SK-N-SH treated with all-trans-retinoic acid at 6 μM for 48 hours (cell line): ENCODE measurements around the gene RBPJ.

Source experiments
- ATAC-seq: fragments of 200-7000 bp; cut with Tn5 transposase; 3 replicates; pipeline ENCODE4 v1.9.1; 2020; ENCODE audit warnings: mild to moderate bottlenecking, moderate library complexity
- ARNTL ChIP-seq: fragments of 450-650 bp; formaldehyde crosslinking; IDR thresholded peaks from 2 replicates; pipeline ENCODE4 v1.5.0; 2020; ENCODE audit warnings: low read depth, mild to moderate bottlenecking, moderate library complexity, borderline replicate concordance
- BACH2 ChIP-seq: fragments of 250-450 bp; sonication (Bioruptor Pico); IDR thresholded peaks from 2 replicates; pipeline ENCODE4 v1.9.0; 2021; ENCODE audit warnings: mild to moderate bottlenecking, borderline replicate concordance
- ESRRG ChIP-seq: fragments of 250-450 bp; sonication (Bioruptor Pico); IDR thresholded peaks from 2 replicates; pipeline ENCODE4 v1.6.1; 2021; ENCODE audit warnings: mild to moderate bottlenecking
- GLIS3 ChIP-seq: fragments of 250-450 bp; sonication (Bioruptor Pico); IDR thresholded peaks from 2 replicates; pipeline ENCODE4 v1.5.0; 2020; ENCODE audit warnings: mild to moderate bottlenecking, moderate library complexity
- ISL1 ChIP-seq: fragments of 250-450 bp; sonication (Bioruptor Pico); IDR thresholded peaks from 2 replicates; pipeline ENCODE4 v2.1.2; 2022; ENCODE audit warnings: mild to moderate bottlenecking, moderate library complexity
- OSR1 ChIP-seq: fragments of 250-450 bp; sonication (Bioruptor Pico); IDR thresholded peaks from 2 replicates; pipeline ENCODE4 v1.8.0; 2022; ENCODE audit warnings: moderate library complexity, mild to moderate bottlenecking, inconsistent platforms
- PATZ1 ChIP-seq: fragments of 250-450 bp; sonication (Bioruptor Pico); IDR thresholded peaks from 2 replicates; pipeline ENCODE4 v1.8.0; 2020; ENCODE audit warnings: mild to moderate bottlenecking, moderate library complexity, borderline replicate concordance
- PPARA ChIP-seq: fragments of 250-450 bp; sonication (Bioruptor Pico); IDR thresholded peaks from 2 replicates; pipeline ENCODE4 v1.5.0; 2020; ENCODE audit warnings: mild to moderate bottlenecking, borderline replicate concordance
- RARB ChIP-seq: fragments of 250-450 bp; sonication (Bioruptor Pico); IDR thresholded peaks from 2 replicates; pipeline ENCODE4 v1.8.0; 2021; ENCODE audit warnings: mild to moderate bottlenecking, moderate library complexity
- TCF4 ChIP-seq: fragments of 250-450 bp; sonication (Bioruptor Pico); IDR thresholded peaks from 2 replicates; pipeline ENCODE4 v1.8.0; 2021; ENCODE audit warnings: mild to moderate bottlenecking, moderate library complexity, borderline replicate concordance
- TOX ChIP-seq: fragments of 250-450 bp; sonication (Bioruptor Pico); IDR thresholded peaks from 2 replicates; pipeline ENCODE4 v1.8.0; 2021; ENCODE audit warnings: mild to moderate bottlenecking, moderate library complexity, borderline replicate concordance
- TSHZ2 ChIP-seq: fragments of 250-450 bp; sonication (Bioruptor Pico); IDR thresholded peaks from 2 replicates; pipeline ENCODE4 v1.5.0; 2020; ENCODE audit warnings: mild to moderate bottlenecking, moderate library complexity
- ZC3H10 ChIP-seq: fragments of 250-450 bp; sonication (Bioruptor Pico); IDR thresholded peaks from 2 replicates; pipeline ENCODE4 v1.5.1; 2021; ENCODE audit warnings: mild to moderate bottlenecking, moderate library complexity
- ZFP3 ChIP-seq: fragments of 250-450 bp; sonication (Bioruptor Pico); IDR thresholded peaks from 2 replicates; pipeline ENCODE4 v1.5.0; 2020; ENCODE audit warnings: mild to moderate bottlenecking, moderate library complexity
- ZNF565 ChIP-seq: fragments of 450-650 bp; formaldehyde crosslinking; conservative IDR thresholded peaks from 2 replicates; pipeline ENCODE4 v1.5.0; 2020; ENCODE audit warnings: low read depth, mild to moderate bottlenecking, moderate library complexity
- ZNF70 ChIP-seq: fragments of 450-650 bp; formaldehyde crosslinking; IDR thresholded peaks from 2 replicates; pipeline ENCODE4 v1.5.0; 2020; ENCODE audit warnings: mild to moderate bottlenecking, moderate library complexity
- ZNF8 ChIP-seq: fragments of 450-650 bp; formaldehyde crosslinking; IDR thresholded peaks from 2 replicates; pipeline ENCODE4 v1.5.0; 2020; ENCODE audit warnings: mild to moderate bottlenecking, moderate library complexity
- TF ChIP-seq, protein P1 (sequence below): fragments of 250-450 bp; sonication (Bioruptor Pico); IDR thresholded peaks from 2 replicates; pipeline ENCODE4 v1.8.0; 2021; ENCODE audit warnings: low read depth, mild to moderate bottlenecking, moderate library complexity, borderline replicate concordance
- TF ChIP-seq, protein P2 (sequence below): fragments of 250-450 bp; sonication (Bioruptor Pico); IDR thresholded peaks from 2 replicates; pipeline ENCODE4 v1.5.1; 2020; ENCODE audit warnings: low read depth, mild to moderate bottlenecking, moderate library complexity
- TF ChIP-seq, protein P3 (sequence below): fragments of 250-450 bp; sonication (Bioruptor Pico); IDR thresholded peaks from 2 replicates; pipeline ENCODE4 v1.5.1; 2021; ENCODE audit warnings: mild to moderate bottlenecking, moderate library complexity

The RBPJ gene

GRCh38 chr4:26372076-26372475 is 51.3 kb downstream of the RBPJ start:
- TF ChIP-seq TSHZ2 (CRISPR knock-in tag) = no peak
- no peak for TF ChIP-seq ZFP3 (CRISPR knock-in tag)
- TF ChIP-seq OSR1 (CRISPR knock-in tag) = no peak
- TF ChIP-seq ZNF565 (CRISPR knock-in tag) = no peak
- no peak for TF ChIP-seq TOX
- no peak for TF ChIP-seq GLIS3 (CRISPR knock-in tag)
- no peak for TF ChIP-seq BACH2 (CRISPR knock-in tag)
- TF ChIP-seq, protein P1, sequence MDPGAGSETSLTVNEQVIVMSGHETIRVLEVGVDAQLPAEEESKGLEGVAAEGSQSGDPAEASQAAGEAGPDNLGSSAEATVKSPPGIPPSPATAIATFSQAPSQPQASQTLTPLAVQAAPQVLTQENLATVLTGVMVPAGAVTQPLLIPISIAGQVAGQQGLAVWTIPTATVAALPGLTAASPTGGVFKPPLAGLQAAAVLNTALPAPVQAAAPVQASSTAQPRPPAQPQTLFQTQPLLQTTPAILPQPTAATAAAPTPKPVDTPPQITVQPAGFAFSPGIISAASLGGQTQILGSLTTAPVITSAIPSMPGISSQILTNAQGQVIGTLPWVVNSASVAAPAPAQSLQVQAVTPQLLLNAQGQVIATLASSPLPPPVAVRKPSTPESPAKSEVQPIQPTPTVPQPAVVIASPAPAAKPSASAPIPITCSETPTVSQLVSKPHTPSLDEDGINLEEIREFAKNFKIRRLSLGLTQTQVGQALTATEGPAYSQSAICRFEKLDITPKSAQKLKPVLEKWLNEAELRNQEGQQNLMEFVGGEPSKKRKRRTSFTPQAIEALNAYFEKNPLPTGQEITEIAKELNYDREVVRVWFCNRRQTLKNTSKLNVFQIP (CRISPR knock-in tag) = no peak
- TF ChIP-seq ARNTL = no peak
- no peak for TF ChIP-seq ZC3H10
- TF ChIP-seq ISL1 (CRISPR knock-in tag) = no peak
- no peak for TF ChIP-seq ZNF70 (CRISPR knock-in tag)
- TF ChIP-seq, protein P2, sequence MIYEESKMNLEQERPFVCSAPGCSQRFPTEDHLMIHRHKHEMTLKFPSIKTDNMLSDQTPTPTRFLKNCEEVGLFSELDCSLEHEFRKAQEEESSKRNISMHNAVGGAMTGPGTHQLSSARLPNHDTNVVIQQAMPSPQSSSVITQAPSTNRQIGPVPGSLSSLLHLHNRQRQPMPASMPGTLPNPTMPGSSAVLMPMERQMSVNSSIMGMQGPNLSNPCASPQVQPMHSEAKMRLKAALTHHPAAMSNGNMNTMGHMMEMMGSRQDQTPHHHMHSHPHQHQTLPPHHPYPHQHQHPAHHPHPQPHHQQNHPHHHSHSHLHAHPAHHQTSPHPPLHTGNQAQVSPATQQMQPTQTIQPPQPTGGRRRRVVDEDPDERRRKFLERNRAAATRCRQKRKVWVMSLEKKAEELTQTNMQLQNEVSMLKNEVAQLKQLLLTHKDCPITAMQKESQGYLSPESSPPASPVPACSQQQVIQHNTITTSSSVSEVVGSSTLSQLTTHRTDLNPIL (CRISPR knock-in tag) = no peak
- TF ChIP-seq, protein P3, sequence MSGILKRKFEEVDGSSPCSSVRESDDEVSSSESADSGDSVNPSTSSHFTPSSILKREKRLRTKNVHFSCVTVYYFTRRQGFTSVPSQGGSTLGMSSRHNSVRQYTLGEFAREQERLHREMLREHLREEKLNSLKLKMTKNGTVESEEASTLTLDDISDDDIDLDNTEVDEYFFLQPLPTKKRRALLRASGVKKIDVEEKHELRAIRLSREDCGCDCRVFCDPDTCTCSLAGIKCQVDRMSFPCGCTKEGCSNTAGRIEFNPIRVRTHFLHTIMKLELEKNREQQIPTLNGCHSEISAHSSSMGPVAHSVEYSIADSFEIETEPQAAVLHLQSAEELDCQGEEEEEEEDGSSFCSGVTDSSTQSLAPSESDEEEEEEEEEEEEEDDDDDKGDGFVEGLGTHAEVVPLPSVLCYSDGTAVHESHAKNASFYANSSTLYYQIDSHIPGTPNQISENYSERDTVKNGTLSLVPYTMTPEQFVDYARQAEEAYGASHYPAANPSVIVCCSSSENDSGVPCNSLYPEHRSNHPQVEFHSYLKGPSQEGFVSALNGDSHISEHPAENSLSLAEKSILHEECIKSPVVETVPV = no peak
- TF ChIP-seq RARB = no peak
- TF ChIP-seq TCF4 (CRISPR knock-in tag) = no peak
- no peak for TF ChIP-seq ESRRG (CRISPR knock-in tag)
- TF ChIP-seq PPARA (CRISPR knock-in tag) = no peak
- TF ChIP-seq ZNF8 (CRISPR knock-in tag) = no peak
- TF ChIP-seq PATZ1 (CRISPR knock-in tag) = no peak
- peak; percentile 21; the same call in 1 of the 3 replicates for ATAC-seq

DNA sequence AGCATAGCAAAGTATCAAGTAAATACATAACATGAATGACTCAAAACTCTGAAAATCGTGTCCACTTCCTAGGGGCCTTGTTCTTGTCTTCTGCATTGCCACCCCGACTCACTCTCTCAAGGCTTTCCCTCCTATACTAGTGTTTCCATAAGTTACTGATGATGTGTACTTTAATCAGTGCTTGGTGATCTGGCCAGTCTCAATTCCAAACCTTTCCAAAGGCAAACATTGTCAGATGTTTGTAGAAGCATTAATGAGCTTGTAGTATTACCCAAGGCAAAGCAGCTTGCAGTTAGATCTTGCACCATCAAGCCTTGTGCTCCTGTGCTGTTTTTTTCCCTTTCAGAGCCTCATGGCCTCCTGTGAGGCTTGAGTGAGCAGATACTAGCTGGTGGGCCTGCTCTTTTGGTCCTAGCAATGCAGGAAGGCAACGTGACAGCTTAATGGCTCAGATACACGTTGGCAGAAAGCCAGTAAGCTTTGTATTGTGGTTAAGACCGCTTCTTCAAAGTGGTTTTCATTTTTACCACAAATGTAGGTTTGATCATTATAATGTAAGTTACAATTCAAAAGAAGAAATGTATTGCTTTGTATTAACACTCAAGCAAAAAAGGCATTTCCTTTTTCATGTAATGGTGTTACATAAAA is 51.8 kb downstream of the RBPJ start:
- TF ChIP-seq ZC3H10 (no peak), ZNF70 (CRISPR knock-in tag) (peak; percentile 67; the same call in 1 of the 2 replicates)
- ATAC-seq = peak; percentile 83

GRCh38 chr4:26375551-26375950 is 54.7 kb downstream of the RBPJ start:
- ATAC-seq = no peak
- TF ChIP-seq TCF4 (CRISPR knock-in tag) (no peak), ARNTL (no peak), ZNF8 (CRISPR knock-in tag) (no peak)
